NCI-H526 (cell line): ENCODE data around the gene RBBP4.
A peak's percentile ranks its signal among the peaks of the same experiment; 100 is the strongest.
"Not testable (repeated sequence)": the region's sequence is repeated elsewhere in the genome, so short reads cannot be mapped to it uniquely, and the experiment has no call there.

Experiments used
- DNase-seq, 2 experiments: peaks; one replicate each; lab custom pipeline; 2025; lab: John Stamatoyannopoulos, UW

The RBBP4 gene

DNA sequence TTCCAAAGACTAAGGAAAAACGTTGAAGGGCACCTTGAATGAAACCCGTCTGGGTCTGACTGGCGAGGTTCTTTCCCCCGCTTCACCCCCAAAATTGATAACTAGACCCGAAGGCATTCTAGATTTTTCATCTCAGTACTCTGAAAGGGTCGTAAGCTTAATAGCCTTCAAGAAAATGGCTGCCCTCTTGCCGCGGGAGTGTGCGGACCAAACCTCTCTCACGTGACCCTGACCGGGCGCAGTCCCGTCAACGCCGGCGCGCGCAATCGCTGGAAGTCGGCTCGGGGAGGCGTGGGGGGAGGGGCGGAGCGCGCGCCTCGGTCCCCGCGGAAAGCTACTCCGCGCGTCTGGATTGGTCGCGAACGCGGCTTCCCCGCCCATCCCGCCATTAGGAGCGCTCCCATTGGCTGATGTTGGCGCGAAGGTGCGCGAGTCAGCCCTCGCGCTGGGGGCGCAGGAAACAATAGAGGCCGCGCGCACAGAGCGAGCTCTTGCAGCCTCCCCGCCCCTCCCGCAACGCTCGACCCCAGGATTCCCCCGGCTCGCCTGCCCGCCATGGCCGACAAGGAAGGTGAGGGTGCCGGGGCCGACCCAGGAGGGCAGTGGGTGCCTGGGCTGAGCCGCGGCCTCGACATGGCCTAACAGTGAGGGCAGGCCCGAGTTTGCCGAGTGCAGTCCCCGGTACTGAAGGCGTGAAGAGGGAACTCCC lies at the start of gene RBBP4:
Gene RBBP4 (plus strand): TSS at position 457 of the 709 bp plus-strand sequence. CDS start 99 bp downstream, at position 556.
- peak; percentile 91 to 98 for DNase-seq

DNA sequence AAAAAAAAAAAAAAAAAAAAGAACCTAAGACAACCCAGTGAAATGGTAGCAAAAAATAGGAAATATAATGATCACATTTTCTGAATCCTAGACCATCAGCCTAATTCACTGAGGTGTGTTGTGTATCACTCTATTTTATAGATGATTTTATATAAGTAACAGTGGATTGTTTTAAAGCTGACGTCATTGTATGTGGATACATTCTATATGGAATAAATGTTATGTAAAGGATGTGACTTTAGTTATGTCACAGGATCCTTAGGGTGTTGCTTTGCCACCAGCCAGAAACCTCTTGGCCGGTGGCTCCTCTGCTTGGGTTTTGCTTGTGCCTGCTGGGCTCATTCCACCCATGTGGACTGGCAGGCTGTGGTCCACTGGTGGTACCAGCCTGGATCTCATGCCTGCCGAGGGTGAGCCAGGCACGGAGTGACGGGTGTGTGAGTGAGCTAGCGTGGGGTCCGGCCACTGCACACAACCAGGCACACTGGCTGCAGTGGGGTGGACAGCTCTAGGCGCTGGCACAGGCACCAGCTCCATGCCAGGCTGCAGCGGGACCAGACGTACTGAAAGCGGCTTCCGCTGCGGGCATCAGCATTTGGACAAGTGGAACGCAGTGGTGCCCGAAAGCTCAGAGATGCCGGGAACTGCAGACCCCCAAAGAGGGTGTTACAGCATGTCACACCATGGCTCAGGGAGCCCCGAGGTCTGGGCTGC lies 45.1 kb upstream of the RBBP4 start:
- DNase-seq: no peak

- no peak for DNase-seq
Measured at GRCh38 chr1:32606565-32607371, 44.2 kb upstream of the RBBP4 start.

DNA sequence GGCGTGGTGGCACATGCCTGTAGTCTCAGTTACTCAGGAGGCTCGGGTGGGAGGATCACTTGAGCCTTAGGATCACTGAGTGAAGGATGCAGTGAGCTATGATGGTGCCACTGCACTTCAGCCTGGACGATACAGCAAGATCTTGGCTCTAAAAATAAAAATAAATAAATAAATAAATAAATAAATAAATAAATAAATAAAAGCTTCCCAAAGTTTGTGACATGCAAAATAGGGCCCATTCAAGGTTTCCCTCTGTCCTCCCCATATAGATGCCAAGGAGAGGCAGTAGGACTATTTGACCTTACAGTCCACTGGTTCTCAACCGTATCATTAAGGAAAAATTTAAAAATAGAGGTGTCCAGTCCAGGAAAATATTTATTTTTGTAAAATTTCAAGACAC lies 41.8 kb upstream of the RBBP4 start:
- DNase-seq: no peak

- no peak for DNase-seq
Measured at GRCh38 chr1:32611859-32612188, 39.2 kb upstream of the RBBP4 start.

DNA sequence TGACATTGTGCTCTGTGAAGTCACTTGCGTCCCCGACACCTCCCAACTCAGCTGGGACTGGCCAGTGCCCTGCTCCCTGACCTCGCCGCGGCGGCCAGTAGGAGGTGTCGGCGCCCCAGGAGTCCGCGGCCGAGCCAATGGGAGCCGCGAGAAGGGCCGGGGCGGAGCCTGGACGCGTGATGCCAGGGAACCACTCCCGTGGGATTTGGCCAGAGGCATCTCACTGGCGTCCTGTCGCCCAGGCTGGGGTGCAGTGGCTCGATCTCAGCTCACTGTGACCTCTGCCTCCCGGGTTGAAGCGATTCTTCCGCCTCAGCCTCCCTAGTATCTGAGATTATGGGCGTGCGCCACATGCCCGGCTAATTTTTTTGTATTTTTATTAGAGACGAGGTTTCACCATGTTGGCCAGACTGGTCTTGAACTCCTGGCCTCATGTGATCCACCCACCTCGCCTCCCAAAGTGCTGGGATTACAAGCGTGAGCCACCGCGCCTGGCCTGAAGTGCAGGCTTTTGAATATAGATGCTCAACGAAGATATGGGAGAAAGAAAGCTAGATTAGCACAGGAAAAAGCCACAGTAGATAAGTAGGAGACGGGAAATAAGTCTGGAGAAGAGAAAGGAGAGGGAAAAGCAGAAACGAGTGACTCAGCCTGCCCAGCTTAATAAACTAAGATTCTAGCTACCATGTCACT lies 38.7 kb upstream of the RBBP4 start:
- DNase-seq: peak; percentile 45 to 93

DNA sequence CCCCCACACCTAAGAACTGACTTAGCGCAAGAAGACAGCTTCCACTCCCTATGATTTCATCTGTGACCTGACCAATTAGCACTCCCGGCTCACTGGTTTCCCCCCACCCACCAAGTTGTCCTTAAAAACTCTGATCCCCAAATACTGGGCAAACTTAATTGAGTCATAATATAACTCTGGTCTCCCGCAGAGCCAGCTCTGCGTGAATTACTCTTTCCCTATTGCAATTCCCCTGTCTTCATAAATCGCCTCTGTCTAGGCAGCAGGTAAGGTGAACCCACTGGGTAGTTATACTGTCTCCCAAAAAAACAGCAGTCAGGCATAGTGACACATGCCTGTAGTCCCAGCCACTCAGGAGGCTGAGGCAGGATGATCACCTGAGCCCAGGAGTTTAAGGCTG lies 37.5 kb upstream of the RBBP4 start:
- no peak for DNase-seq

DNA sequence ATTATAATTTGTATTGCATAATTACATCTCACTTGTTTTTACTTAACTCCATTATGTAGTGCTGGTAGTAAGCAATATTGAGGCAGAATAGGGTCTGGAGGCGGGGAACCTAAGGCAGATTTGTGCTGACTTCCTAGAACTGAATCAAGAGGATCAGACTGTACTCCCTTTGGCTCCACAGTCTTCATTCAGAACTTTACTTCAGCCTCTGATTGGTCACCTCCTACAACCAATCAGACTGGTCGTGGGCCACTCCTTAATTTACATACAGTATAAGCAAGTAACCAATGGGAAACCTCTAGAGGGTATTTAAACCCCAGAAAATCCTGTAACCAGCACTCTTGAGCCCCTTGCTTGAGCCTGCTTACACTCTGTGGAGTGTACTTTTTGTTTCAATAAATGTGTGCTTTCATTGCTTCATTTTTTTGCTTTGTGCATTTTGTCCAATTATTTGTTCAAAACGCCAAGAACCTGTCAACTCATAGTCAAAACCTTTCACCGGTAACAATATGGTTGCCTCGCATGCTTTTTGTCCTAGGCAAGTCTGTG lies 32.3 kb upstream of the RBBP4 start:
- DNase-seq: peak in 1 of 2 experiments; percentile 15

GRCh38 chr1:32619701-32620485 lies 31.1 kb upstream of the RBBP4 start:
- no peak for DNase-seq

DNA sequence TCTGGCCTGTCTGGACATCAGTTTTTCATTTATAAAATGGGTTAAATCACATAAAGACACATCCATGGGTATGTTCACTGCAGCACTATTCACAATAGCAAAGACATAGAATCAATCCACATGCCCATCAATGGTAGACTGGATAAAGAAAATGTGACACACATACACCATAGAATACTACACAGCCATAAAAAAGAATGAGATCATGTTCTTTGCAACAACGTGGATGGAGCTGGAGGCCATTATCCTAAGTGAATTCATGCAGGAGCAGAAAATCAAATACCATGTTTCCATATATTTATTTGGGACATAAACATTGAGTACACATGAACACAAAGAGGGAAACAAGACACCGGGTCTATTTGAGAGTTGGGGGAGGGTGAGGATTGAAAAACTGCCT lies 28.8 kb upstream of the RBBP4 start:
- DNase-seq: no peak

- DNase-seq: no peak
Measured at GRCh38 chr1:32622806-32623681, 28.0 kb upstream of the RBBP4 start.

DNA sequence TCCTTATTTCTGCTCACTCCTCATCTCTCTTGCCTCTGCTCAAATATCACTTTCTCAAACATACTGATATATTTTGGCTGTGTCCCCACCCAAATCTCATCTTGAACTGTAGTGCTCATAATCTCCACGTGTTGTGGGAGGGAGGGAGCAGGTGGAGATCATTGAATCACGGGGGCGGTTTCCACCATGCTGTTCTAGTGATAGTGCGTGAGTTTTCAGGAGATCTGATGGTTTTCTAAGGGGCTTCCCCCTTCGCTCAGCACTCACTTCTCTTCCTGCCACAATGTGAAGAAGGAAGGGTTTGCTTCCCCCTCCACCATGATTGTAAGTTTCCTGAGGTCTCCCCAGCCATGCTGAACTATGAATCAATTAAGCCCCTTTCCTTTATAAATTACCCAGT lies 27.2 kb upstream of the RBBP4 start:
- DNase-seq: no peak

DNA sequence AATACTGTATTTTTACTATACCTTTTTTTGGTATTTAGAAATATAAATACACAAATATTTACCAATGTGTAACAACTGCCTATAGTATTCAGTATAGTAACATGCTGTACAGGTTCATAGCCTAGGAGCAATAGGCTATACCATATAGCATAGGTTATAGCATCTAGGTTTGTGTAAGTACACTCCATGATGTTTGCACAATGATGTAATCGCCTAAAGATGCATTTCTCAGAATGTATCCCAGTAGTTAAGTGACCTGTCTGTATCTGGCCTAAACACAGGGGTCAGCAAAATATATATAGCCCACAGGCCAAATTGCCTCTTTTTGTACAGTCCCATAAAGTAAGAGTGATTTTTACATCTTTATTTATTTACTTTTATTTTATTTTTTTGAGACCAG lies 24.8 kb upstream of the RBBP4 start:
- DNase-seq: no peak

- DNase-seq: no peak
Measured at GRCh38 chr1:32627596-32628162, 23.3 kb upstream of the RBBP4 start.

GRCh38 chr1:32630173-32630572 lies 20.8 kb upstream of the RBBP4 start:
- not testable (repeated sequence) for DNase-seq

GRCh38 chr1:32632829-32633228 lies 18.2 kb upstream of the RBBP4 start:
- DNase-seq: no peak

DNA sequence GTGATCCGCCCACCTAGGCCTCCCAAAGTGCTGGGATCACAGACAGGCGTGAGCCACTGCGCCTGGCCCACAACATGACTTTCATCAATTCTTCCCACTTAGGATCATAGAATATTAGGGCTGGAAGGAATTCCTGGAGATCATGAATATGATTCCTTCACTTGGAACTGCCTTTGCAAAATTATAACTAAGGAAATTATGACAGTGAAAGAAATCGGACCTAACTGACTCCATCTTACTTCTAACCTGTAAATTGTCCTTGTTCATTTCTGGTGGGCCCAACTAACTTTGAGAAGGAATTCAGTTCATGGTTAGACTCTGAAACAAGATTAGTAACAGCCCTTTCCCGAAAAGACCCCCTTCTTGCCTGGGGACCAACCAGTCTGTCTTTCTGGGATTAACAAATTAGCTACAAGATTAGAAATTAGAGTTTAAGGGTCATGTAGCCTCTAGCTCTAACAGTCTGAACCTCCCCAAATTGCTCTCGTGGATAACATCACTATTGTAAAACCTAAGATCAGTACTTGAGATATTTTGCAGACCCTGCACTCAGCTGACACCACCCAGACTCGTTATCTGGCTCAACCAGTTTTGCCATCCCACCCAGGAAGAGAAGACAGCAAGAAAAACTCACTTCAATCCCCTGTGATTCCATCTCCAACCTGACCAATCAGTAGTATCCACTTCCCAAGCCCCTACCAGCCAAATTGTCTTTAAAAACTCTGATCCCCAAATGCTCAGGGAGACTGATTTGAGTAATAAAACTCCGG lies 15.3 kb upstream of the RBBP4 start:
- DNase-seq: no peak

- DNase-seq: no peak
Measured at GRCh38 chr1:32636914-32637645, 13.9 kb upstream of the RBBP4 start.
